NCI-H524 treated with DMSO at 0.1 percent for 48 hours (cell line): ENCODE results near the gene BICDL2.
A peak's percentile ranks its signal among the peaks of the same experiment; 100 is the strongest.

Experiments used
- DNase-seq: peaks from one replicate; lab custom pipeline; 2025; lab: John Stamatoyannopoulos, UW

The BICDL2 gene

DNA sequence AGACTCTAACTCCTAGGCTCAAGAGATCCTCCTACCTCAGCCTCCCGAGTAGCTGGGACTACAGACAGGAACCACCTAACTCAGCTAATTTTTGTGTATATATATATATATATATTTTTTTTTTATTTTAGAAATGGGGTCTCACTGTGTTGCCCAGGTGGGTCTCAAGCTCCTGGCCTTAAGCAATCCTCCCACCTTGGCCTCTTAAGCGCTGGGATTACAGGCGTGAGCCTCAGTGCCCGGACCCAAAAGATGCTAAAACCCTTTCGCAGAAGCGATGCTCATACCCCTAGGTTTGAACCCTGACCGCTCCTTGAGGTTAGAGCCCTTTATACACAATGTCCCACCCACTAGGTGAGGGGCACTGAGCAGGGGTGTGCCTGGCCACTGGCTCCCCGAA is 26.2 kb downstream of the BICDL2 start:
- no peak for DNase-seq

GRCh38 chr16:3009568-3010390 is 27.0 kb downstream of the BICDL2 start:
- no peak for DNase-seq

- DNase-seq: no peak
These were observed 28.1 kb downstream of the BICDL2 start for GRCh38 chr16:3008690-3009037.

GRCh38 chr16:3007957-3008689 is 28.6 kb downstream of the BICDL2 start:
- no peak for DNase-seq

- no peak for DNase-seq
These were observed 29.4 kb downstream of the BICDL2 start for GRCh38 chr16:3007059-3007956.

DNA sequence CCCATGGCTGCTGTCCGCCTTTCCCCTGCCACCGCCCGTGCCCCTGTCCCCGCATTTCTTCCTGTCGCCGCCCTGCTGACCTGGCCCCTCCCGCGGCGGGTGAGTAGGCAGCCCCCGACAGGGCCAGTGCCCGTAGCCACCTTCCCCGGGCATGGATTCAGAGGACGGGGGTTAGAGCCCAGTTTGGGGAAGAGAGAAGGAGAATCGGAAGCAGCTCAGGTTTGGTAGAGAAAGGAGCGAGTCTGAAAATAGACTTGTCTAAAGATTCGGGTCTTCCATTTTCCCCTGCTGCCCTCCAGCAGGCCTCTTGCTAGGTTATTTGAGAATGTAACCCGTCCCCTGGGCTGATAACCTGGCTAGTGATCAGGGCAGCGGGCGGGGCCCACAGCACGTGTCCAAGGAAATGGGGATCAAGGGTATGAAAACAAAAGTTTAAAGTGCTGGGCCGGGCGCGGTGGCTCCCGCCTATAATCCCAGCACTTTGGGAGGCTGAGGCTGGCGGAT is 31.9 kb downstream of the BICDL2 start:
- no peak for DNase-seq

DNA sequence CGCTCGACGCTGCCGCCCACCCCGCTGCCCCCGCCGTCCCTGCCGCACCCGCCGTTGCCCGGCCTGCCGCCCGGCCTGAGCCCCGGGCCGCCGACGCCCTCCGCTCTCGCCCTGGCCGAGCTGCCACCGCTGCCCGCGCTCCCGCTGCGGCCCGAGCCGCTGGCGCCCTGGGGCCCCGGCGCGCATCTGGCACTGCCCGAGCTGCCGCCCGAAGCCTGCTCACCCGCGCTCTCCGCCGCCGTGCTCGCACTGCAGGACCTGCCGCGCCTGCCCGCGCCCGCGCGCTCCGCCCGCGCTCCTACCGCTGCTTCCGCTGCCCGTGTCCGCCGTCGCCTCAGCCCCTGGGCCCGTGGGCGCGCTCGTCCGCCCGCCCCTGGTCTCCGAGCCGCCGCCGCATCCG is 32.4 kb downstream of the BICDL2 start:
- DNase-seq: no peak

DNA sequence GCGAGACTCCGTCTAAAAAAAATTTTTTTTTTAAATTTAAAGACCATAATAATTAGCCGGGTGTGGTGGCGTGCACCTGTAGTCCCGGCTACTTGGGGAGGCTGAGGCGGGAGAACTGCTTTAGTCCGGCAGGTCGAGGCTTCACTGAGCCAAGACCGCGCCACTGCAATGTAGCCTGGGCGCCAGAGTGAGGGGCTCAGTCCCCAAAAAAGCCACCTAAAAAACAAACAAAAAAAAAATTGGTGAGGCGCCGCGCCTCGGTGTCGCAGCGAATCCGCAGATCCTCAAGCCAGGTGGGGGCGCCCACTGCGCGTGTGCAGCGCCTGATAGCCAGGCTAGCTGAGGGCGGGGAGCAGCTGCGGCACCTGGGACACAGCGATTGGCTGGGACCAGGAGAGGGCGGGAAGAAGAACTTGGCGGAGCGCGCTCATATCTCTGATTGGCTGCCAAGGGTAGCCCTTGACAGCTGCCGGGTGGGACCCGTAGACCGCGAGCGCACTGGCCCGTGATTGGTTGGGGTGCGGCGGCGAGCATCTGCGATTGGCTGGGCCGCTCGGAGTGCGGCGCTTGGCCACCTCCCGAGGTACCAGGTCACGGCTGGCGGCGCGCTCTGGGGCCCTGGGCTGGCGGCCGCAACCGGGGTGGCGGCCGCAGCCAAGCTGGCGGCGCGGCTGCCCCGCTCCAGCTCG is 33.0 kb downstream of the BICDL2 start:
- peak; percentile 97 for DNase-seq

DNA sequence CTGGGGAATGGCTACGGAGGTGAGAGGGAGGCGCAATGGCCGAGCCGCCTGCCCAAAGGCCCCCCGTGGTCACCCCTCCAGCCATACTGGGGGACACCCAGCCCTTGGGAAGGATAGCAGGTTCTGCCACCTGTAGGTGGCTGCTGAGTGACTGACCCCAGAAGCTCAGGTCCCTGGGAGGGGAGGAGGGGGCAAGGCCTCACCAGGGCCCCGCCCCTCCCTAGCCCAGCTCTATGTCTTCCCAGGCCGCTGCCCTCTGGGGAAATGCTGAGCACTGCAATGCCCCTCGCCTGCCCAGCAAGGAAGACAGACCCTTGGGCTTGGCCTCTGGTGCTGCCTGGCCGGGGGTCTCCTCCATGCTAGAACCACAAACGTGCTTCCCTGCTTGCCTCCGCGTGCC is 35.4 kb downstream of the BICDL2 start:
- DNase-seq: no peak

GRCh38 chr16:3000540-3000939 is 36.2 kb downstream of the BICDL2 start:
- no peak for DNase-seq

DNA sequence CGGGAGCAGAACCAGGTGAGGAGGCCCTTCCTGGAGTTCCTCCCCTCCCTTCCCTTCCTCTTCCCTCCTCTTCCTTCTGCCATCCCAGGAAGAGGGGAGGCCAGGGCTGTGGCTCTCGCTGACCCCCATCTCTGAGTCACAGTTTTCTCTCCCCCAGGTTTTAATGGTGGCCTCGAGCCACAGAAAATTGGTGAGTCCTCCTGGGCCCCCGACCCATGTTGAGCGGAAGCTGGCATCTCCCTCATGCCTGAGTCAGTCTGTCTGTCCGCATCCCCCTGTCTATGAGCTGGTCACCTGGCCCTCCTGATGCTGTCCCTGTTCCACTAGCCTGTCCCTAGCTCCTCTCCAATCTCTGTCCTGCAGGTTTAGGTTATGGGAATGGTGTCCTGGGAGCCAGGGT is 36.8 kb downstream of the BICDL2 start:
- no peak for DNase-seq

DNA sequence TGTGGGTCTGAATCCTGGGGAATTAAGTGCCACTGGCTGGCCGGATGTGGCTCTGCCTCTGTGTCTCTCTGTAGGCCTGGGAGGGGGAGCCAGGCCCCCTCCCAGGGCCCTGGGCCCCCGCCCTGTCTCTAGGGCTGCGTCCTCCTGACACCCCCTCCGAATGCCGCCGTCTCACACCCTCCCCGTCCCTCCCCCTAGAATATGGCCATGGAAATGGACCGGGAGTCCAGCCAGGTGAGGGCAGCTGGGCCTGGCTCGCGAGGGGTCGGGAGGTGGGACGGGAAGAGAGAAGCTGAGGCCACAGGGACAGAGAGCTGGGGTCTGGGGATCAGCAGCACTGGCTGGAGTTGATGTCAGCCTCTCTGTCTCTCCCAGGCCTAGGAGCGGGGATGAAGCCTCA is 40.4 kb downstream of the BICDL2 start:
- DNase-seq: no peak

GRCh38 chr16:2992383-2993081 is 44.2 kb downstream of the BICDL2 start:
- DNase-seq: no peak

DNA sequence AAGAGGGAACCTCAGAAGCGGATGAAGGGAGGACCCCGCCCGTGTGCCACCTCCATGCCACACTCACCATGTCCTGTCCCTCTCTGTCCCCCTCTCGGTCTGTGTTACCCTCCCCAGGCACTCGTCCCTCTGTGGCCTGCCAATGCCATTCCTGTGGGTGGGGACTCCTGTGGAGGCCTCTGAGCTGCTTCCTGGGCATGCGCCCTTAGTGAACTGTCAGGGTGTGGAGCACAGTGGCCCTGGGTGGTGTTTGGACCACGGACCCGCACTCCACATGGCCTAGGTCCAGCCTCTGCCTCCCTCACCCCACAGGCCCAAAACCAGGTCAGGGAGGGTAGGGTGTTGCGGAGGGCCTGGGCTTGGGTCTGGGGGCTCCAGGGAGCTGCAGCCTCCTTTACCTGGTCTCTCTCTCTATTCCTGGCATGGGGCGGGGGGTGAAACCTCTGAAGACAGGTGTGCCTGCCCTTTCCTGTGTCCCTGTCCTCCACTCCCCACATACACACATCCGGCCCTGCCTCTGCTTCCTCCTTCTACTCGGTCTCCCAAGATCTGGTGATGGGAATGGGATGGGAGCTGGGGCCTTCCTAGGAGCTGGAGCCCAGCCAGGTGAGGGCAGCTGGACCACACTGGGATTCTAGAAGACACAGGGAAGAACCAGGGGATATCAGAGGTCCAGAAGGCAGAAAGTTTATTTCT is 45.0 kb downstream of the BICDL2 start:
- no peak for DNase-seq

GRCh38 chr16:2990891-2991290 is 45.9 kb downstream of the BICDL2 start:
- no peak for DNase-seq

- DNase-seq: no peak
These were observed 48.1 kb downstream of the BICDL2 start for GRCh38 chr16:2988590-2989099.

DNA sequence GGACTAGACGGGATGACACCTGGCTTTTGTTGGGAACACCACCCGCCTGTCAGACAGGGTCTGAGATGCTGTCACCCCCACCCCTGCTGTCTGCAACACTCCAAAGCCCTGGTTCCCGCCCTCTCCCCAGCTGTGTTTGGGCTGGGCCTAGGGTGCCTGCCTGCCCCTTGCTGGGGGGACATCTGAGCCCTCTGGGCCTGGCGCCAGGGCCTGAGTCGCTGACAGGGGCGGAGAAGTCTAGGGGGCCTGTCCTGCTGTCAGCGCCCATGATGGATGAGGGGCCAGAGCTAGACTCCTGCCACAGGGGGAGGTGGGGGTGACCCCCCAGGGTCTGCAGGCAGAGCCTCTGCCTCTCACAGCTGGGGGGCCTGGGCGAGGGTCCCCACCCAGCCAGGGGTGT is 48.9 kb downstream of the BICDL2 start:
- peak; percentile 66 for DNase-seq

DNA sequence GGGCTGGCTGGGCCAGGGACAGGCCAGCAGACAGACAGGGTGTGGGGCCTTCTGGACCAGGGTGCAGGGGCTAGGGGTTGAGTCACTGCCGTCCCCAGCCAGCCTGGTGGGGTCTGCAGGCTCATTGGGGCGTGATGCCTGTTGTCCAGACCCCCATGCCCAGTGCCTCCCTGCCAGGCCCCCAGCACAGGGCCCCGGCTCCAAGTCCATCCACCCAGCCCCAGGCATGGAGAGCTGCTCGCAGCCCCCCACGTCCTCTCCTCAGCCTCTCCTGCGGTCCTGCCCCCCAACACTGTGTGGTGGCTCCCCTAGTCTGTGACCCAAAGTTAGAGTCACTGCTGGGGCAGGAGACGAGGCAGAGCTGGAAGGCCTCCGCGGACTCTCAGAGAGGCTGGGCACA is 49.5 kb downstream of the BICDL2 start:
- no peak for DNase-seq

GRCh38 chr16:2986623-2987188 is 50.0 kb downstream of the BICDL2 start:
- DNase-seq: no peak

DNA sequence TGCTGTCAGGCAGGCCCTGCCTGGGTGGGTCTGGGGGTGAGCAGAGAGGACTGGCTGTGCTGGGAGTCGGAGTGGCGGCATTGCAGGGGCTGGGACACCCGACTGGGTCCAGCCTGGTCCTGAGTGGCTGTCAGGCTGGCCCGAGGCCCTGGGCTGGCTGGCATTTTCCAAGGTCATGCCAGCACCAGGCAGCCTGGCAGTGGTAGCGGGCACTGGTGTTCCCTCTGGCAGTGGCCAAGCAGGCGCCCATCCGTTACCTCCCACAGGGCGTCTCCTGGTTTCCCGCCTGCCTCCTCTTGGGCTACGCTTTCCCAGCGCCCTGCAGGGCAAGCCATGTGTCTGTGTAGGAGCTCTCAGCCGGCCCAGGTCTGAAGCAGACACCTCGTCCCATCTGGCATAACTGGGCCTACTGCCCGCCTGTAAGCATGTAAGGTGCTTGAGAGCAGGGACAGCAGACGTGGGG is 50.8 kb downstream of the BICDL2 start:
- DNase-seq: peak; percentile 93
